Fibroblast of gingiva (primary cell): Measurements from ENCODE around the gene GRB10.
A peak's percentile ranks its signal among the peaks of the same experiment; 100 is the strongest.

Experiments
- DNase-seq: peaks from one replicate; pipeline ENCODE4 v3.0.0-alpha.2; 2011; ENCODE audit warnings: low read depth

Gene GRB10

DNA sequence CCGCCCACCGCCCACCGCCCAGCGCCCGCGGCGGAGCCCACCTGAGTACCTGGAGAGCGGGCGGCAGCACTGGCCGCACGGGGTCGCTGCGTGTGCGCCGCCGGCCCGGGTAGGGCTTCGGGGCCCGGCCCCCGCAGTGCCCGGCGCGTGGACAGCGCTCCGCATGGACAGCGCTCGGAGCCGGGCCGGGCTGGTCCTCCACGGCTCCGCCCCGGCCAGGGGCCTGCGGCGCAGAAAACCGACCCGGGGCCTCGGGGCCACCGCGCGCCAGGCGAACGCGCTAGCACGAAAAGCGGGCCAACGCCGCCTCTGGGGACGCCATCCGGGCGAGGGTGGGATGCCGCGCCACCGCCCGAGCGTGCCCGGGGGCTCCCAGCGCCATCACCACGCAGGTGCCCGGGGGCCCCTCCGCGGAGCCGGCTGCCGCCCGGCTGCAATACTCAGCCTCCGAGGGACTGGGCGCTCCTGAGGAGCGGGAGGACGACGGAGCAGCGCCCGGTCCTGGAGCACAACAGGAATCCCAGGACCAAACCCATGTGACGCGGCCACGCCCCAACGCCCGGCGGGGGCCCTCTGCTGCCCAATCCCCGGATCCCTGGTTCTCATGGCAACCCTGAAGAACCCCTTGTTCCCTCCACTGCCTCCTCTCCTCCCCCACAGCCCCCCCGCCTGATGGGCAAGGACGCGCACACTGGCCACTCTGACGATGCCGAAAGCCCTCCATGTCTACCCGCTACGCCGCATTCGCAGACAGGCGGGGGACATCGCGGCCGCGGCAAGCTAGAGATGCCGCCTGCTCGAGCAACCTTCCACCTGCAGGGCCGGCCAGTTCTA, at the start of gene GRB10:
GRB10 (minus strand) TSS at position 522 of the 834 bp plus-strand sequence. CDS start 50,574 bp downstream, outside the sequence.
- no peak for DNase-seq

DNA sequence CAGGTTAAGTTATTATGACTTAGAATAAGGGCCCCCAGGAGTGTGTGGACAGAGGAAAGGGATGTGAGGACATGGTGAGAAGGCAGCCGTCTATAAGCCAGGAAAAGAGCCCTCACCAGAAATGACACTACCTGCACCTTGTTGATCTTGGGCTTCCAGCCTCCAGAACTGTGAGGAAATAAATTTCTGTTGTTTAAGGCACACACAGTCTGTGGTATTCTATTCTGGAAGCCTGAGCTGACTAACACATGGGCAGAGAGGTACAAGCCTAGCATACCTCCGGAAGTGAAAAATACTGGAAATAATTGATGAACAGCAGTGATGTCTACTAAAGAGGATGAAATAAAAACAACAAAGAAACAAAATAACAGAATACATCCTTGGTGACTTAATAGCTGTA, 46.1 kb upstream of the GRB10 start:
- DNase-seq: no peak

DNA sequence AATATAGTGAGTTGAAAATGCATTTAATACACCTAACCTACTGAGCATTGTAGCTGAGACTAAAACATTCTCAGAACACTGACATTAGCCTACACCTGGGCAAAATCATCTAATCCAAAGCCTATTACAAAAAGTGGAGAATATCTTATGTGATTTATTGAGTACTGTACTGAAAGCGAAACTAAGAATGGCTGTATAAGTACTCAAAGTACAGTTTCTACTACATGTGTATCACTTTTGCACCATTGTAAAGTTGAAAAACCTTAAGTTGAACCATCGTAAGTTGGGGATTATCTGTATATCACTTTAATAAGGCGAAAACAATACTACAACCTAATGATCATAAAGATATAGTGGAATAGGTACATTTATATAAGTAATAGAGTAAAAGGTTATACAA, 45.4 kb upstream of the GRB10 start:
- no peak for DNase-seq

DNA sequence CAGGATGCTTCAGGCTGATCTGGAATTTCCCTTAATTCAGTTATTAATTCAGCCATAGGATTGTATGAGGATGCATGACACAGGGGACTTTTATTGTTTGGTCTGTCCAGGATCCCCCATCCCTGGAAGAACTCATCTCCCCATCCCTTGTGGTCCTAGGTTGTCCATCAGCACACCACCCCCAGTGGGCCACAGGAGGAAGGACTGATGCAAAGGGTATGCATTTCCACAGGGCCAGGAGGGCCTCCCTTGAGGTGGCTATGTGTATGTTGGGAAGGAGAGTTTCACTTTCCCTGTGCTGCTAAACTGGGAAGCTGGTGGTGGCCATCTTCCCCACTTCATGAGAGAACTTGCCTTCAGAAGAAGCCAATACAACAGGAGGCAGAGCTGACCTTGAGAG, 44.6 kb upstream of the GRB10 start:
- no peak for DNase-seq

DNA sequence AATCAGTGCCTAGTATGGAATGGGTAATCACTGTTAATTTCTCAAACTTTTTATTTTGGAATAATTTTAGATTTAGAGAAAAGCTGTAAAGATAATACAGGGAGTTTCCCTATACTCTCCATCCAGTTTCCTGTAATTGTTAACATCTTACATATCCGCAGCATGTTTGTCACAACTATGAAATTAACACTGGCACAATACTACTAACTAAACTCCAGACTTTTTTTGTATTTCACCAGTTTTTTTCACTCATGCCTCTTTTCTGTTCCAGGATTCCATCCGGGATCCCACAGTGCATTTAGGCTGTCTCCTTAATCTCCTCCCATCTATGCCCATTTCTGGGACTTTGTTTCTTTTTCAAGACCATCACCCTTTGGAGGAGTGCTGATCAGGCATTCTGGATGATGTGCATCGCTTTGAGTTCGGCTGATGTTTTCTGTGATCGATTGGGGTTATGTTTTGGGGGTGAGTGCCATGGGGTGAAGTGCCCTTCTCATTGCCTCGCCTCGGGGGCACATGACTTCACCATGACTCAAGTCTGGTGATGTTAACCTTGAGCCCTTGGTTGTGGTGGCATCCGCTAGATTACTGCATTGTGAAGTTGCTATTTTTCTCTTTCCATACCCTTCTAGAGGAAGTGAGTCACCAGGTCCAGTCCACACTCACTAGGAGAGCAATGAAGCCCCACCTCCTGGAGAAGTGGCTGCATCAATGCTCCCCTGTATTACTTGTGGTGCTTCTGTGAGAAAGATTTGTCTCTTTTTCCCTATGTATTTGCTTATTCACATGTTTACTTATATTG, 43.9 kb upstream of the GRB10 start:
- DNase-seq: peak; percentile 43

DNA sequence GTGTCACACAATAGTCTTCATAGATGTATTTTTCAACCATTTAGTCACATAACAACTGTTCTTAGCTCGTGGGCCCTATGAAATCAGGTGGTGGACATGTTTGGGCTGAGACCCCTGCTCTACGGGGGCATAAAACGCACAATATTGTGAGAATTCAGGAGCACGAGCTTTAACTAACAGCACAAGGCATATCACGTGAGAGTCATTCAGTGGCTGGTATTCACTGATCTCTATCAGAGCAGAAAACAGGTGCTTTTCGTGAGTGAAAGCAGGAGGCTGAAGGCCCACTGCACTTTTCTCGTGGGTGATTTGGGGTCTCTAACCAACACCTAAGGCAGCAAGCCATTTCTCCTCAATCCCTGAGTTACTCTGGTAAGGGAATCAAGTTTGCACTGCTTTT, 42.8 kb upstream of the GRB10 start:
- DNase-seq: no peak

DNA sequence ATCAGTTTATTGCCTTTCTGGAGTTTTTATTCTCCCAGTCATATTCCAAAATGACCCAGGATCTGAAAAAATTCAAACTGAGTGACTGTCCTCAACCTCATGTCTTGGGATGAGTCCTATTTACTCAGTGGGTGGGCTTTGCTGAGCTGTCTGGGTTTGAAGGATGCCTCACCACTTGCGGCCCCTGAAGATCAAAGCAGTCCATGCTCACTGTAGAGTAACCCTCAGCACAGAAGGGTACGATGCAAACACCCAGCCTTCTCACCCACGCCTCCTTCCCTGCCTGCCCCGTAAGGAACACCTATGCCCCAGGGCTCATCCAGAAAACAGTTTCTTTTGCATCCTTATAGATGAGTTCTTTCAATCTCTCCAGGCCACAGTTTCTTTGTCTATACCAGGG, 42.2 kb upstream of the GRB10 start:
- no peak for DNase-seq

DNA sequence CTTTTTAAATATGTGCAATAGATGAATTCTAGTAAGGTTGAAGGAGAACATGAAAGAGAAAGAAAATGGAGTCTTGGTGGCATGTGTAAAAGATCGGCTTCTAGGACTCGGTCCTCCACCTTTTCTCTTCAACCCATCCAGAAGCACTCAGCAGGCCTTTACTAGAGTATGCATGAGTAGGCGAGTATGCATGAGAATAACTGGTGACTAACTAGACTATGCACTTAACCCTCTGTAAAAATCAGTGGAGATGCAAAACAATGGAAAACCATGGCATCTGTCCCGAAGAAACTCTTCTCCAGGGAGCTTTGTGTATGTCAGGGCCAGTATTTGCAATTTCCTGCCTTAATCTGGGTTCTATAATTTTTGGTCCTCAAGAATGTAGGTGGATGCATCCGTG, 40.0 kb upstream of the GRB10 start:
- DNase-seq: no peak

DNA sequence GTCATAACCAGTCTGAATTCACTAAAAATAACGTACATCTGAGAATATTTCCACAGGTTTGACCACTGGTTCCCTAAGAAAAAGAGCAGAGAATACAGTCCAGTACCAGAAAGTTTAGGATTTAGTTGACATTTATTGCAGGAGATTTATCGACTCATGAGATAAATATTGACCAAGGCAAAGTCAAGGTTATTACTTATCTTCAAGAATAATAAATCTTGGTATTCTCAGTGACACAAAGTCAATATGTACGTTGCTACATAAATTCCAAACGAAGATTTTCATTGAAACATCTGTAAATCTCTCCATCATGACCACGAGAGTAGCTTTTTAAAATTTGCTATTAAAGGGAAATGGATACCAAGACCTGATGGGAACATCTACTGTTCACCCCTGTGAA, 39.4 kb upstream of the GRB10 start:
- DNase-seq: no peak

DNA sequence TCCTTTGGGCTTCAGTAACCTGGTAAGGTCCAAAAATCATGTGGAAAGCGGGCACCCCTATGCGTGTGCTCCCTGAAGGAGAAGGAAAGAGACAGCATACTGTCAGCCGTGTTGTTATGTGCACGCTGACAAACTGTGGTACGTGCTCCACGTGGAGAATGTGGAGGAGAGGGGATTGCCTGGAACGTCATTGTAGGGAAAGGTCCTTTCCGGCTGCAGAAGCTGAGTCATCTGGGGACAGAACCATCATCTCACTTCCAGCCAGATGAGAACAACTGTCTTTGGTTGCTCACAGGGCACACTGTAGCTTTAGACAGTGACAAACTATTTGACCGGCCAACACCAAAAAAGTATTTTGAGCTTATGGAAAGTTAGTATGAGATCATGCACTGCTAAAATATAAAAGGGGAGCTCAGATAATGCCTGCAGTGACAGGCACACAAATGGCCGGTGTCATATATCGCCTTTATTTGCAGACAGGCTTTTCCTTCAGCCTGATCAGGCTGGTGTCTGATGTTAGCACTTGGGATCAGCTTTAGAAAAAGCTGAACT, 38.8 kb upstream of the GRB10 start:
- DNase-seq: no peak

DNA sequence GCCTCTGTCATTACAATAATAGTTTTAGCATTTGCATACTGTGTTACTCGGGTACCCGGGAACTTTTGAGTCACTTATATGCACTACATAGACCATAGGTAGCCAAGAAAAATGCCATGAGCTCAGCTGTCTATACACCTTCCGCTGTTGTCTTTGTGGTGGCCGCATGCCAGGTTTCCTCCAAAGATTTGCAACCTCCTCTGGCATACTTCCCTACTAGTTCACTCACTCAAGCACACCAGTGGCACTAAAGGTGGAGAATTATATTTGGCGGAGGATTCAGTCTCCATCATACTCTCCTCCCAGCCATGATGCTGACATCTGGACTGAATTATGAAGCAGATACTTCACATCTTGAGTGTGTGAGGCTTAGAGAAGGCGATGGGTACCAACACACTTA, 35.6 kb upstream of the GRB10 start:
- DNase-seq: no peak

DNA sequence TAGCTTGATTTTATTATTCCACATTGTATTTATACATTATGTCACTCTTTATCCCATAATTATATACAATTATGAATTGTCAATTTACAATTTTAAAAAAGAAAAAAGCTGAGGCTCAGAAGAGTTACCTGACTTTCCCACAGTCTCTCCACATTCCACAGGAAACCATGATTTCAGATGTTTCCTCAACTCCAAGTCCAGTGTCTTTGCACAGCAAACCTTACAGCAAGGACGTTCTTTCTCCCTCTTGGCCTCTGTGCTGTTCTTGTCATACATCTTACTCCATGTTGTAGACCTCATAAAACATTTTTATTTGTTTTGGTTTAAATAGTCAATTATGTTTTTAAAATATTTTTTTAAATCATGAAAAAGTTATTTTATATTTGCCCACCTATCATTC, 34.9 kb upstream of the GRB10 start:
- no peak for DNase-seq

DNA sequence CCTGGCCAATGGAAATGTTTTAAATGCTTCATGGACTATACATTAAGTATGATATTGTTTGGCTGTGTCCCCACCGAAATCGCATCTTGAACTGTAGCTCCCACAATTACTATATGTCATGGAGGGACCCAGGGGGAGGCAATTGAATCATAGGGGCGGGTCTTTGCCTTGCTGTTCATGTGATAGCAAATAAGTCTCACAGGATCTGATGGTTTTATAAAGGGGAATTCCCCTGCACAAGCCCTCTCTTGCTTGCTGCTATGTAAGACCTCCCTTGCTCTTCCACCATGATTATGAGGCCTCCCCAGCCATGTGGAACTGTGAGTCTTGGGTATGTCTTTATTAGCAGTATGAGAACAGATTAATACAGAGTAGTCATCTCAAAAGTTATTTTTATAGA, 32.4 kb upstream of the GRB10 start:
- DNase-seq: no peak

DNA sequence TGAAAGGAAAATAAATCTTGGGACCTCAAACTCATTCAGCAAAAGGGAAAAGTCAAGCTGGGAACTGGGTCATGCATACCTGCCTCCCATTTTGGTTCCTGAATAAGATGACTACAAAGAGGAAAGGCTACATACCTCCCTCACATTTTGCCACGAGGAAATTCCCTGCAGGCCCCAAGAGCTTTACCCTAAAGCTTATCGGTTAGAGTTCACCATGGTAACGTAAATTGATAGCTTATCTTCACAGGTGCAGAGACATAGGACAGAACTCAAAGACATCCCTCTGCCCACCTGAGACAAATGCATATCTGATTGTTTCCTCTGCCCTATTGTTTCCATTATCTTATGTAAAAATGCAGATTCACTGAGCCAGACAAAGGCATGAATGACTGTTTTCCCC, 31.5 kb upstream of the GRB10 start:
- no peak for DNase-seq

DNA sequence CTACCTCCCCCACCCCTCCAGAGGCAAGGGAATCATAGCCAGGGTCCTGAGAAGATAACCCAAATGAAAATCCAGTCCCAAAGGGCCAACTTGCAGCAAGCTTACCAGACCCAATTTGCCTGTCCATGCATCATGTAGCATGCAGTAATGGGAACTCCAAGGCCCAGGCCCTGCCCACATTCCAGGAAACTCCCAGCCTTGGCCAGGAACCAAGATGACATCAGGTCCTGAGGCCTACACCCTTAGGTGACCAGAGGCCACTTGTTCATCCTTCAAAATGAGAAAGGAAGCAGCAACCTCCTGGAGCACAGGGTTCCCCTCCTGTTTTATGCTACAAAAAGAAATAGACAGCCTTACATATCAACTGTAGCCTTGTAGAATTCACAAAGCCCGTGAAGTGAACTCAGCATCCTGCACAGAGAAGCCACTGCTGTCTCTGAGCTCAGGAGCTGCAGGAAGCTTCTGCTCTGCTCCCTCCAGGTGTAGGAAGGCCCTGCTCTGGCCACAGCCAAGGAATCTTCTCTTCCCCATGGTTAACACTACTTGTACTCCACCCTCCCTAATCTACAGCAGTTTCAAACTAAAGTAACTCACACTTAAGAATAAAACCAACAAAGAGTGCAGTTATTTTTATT, 30.3 kb upstream of the GRB10 start:
- DNase-seq: peak; percentile 58

DNA sequence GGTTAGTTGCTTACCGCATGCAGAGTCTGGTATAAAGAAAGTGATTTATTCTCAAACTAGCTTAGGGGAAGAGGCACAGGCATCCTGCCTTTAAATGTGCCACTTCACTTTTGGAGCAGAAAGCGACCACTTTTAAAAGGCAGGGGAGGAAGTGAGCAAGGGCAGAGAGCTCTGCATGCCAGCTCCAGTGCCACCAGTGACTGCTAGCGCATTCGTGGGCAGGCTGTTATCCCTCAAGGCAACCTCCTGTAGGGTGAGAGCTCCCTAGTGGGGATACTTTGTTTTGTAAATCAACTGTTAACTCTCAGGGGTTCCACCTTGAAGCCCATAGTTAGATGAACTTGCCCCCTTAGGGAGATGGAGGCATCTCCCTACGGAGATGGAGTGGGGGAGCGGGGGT, 29.4 kb upstream of the GRB10 start:
- DNase-seq: no peak

DNA sequence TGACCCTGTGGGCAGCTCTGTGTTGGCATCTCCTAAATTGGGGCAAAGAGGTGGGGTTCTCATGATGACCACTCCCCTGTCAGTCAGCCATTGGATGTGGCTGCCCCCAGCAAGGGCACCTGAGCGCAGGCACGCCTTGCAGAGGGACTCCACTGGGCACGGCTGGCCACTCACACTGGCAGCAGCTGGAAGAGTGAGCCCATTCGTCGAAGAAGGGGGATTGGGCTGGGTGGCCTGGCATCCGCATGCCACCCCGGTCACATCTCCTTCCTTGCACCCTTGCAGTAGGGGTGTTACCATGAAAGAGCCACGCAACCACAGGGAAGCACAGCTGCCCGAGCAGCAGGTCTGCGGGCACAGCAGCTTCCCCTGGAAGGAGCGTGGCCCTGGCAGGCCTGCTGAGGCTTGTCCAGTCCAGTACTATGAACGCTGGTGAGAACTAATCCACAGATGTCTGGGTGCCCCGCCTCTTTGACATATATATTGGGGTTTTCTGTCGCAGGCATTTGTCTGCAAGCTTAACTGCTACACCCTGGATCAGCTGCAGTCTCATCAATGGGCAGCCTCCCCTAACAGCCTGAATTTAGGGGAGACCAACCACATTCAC, 25.7 kb upstream of the GRB10 start:
- DNase-seq: no peak

DNA sequence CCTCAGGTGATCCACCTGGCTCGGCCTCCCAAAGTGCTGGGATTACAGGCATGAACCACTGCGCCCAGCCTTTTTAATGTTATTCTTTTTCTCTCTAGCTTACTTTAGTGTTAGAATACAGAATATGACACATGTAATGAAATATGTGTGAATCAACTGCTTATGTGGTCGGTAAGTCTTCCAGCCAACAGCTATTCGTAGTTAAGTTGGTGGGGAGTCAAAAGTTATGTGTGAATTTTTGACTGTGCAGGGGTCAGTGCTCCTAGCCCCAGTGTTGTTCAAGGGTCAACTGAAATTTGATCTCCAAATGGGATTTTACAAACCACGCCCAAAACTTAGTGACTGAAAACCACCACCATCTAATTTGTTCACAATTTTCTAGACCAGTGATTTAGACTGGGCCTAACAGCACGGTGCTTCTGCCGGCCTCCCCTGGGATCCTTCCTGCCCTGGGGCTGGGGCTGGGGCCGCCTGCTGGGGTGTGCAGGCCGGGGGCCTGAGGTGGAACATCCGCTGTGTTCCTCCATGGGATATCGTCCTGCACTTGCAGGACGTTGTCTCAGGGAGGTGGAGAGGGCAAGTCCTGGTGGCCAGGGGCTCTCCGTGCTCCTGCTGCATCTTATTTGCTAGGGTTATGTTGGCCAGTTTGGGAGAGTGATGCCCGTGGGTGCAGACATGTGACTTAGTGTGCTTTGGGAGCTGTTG, 24.5 kb upstream of the GRB10 start:
- no peak for DNase-seq

DNA sequence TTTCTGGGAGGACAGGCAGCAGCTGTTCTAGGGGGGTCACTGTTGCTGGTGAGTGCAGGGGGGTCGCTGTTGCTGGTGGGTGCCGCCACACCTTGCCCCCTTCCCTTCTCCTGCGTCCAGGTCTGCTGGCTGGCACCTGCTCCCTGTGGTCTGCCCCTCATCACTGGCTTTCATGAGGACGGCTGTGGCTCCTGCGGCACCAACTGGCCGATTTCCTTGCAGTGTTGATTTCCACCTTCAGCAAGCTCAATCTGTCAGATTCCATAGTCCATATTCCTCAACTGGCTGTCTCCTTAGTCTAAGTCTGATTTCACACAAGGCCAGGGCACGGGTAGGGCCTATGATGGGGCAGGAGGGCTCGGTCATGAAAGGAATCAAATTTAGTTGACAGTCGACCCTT, 23.4 kb upstream of the GRB10 start:
- DNase-seq: no peak

DNA sequence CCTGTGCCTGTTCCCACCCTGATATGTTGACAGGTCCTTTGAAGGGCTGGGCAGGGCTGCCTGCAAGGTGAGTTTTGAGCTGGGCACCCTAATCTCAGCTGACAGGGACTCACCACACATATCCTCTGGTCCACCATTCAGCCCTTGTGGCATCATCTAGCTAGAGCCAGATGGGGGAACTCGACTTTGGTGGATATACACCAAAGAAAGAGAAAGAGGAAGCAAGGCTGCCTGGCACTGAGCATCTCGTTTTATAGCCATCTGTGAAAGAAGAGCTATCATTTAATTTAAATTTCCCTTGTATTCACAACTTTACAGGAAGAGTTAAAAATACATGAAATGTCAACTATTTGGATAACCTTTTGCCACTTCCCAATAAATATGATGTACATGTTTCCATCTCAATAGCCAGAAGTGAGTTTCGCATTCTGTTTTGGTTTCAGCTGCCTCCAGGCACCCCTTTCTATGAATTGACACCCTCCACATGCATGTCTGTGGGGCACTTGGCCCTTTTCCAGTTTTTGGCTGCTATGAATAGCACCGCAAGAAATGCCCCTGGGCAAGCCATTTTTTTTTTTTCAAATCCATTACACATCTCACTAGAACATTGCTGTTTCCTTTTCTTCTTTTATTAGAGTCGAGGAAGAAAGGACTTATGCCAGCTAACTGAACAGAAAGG, 22.9 kb upstream of the GRB10 start:
- no peak for DNase-seq
